Rectal smooth muscle tissue (tissue), 1 donor: ENCODE measurements around the gene CHIT1.

Experiments used
- H3K27ac ChIP-seq: one replicate; pipeline ENCODE4 v1.7.0; 2013; ENCODE audit warnings: low read depth, low read length, inconsistent platforms
- H3K27me3 ChIP-seq: one replicate; pipeline ENCODE4 v1.7.0; 2013; ENCODE audit warnings: low read length; ENCODE audit not compliant: control insufficient read depth, insufficient read depth
- H3K36me3 ChIP-seq: one replicate; pipeline ENCODE4 v1.7.0; 2013; ENCODE audit warnings: low read length; ENCODE audit not compliant: control insufficient read depth, insufficient read depth
- H3K4me1 ChIP-seq: one replicate; pipeline ENCODE4 v1.7.0; 2013; ENCODE audit warnings: low read length; ENCODE audit not compliant: control insufficient read depth, insufficient read depth
- H3K4me3 ChIP-seq: one replicate; pipeline ENCODE4 v1.7.0; 2013; ENCODE audit warnings: low read length
- H3K9ac ChIP-seq: one replicate; pipeline ENCODE4 v1.7.0; 2013; ENCODE audit warnings: low read length

CHIT1 gene

DNA sequence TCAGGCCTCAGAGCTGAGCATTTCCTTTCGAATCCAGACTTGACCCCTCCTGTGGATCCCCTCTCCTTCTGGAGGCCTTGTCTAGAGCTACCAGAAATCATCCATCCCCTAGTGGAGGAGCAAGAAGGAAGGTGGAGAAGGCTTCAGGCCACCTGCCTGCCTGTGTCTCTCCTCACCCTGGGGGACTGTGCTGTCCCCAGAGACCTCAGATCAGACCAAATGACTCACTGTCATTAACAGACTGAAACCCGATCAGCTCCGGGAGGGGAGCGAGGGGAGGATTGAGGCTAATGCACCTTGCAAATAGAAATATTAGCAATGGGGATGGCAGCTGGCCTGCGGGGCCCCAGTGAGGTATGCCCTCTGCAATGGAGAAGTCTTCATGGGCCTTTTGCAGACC, 55.9 kb downstream of the CHIT1 start:
- Histone ChIP-seq H3K27ac (no peak overlapping the region), H3K9ac (no peak overlapping the region), H3K36me3 (no peaks in the 10 kb centered on the region), H3K4me3 (no peak overlapping the region), H3K27me3 (no peaks in the 10 kb centered on the region), H3K4me1 (no peaks in the 10 kb centered on the region)

DNA sequence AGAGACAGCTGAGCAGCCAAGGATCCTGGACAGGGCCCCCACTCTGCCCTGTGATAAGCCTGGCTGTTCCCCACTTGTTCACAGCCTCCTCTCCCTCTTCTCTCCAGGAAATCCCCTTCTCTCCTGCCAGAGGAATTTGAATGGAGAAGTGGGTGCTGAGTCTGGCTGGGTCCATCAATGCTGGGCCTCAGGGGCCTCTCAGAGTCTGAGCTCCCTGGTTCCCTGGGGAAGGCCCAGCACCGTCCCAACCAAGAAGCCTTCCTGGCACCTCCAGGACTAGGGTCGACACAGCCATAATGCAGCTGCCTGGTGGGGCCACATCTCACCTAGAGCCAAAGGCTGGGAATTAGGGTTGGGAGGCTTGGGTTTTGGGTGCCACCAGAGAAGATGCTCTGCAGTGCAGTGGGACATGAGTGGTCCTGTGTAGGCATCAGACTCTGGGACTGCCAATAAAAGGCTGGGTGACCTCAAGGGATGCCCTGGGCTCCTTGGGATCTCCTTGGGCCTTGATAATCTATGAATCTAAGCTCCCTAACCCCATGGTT, 56.4 kb downstream of the CHIT1 start:
- Histone ChIP-seq H3K27me3 (no peaks in the 10 kb centered on the region), H3K4me3 (no peak overlapping the region), H3K36me3 (no peaks in the 10 kb centered on the region), H3K27ac (no peak overlapping the region), H3K9ac (no peak overlapping the region), H3K4me1 (no peaks in the 10 kb centered on the region)

DNA sequence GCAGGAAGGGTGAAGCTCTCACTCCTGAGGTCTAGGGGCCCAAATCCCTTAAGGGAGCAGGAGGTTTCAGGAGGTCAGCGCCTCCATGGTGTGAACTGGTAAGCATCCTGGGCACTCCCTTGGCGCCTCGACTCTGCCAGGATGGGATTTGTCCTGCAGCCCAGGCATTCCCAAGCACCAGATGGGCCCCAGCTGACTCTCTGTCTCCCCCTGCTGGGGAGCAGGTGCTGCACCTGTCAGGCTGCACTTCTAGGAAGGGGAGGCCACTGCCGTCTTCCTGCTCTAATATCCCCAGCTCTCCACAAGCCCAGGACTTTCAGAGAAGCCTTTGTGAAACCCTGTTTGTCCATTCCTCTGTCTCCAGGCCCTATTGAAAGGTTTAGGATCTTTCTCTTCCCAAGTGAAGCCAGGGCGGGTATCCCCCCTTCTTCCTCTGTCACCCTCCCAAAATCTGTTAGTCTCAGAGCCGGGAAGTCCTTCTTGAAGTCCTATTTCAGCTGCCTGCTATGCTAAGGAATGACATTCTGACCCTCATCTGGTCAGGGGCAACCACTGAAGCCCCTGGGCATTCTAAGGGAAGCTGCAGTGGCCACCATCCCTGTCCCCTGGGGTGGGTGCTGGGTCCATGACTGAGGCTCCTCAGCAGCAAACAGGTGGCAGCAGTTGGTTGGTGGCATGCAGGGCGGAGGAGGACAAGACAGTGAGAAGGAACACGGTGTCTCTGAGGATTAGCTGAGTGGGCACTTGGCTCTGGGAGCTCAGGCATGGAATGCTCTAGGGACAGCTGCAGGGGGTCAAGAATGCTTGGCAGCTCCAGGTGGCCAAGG, 57.1 kb downstream of the CHIT1 start:
- Histone ChIP-seq H3K27ac (no peak overlapping the region), H3K27me3 (no peaks in the 10 kb centered on the region), H3K36me3 (no peaks in the 10 kb centered on the region), H3K4me1 (no peaks in the 10 kb centered on the region), H3K9ac (no peak overlapping the region), H3K4me3 (no peak overlapping the region)

DNA sequence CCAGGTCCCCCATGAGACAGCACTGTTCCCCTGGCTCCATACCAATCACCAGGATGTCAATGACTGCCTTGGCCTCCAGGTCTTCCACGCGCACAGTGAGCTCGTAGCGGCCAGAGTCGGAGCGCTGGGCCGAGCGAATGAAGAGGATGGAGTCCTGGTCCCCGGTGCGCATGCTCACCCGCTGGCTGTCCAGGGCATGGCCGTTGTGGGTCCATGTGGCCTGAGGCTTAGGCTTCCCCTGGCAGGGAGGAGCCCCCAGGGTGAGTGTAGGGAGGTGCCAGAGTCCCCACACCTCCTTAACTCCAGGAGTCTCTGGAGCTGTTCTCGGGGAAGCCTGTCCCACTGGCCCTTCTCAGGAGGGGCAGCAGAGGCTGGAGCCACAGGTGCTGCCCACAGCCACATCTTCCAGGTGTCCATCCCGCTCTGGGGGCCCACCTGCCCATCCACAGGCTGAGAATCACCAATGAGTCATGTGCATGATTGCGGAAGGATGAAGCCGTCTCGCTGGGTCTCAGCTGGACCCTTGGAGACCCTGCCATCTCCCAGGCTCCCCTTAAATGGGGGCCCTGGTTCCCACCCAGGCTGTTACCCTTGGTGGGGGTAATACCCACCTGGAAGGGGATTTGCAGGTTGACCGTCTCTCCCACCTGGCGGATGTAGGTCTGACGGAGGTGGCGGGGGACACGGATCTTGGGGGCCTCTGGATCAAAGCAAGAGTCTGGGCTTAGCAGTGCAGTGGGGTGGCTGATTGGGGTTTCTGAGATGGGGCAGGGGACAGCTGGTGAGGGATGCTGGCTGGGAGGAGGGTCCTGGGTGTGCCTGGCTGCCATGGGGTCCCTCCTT, 57.9 kb downstream of the CHIT1 start:
- Histone ChIP-seq H3K36me3 (no peaks in the 10 kb centered on the region), H3K4me1 (no peaks in the 10 kb centered on the region), H3K4me3 (no peak overlapping the region), H3K27ac (no peak overlapping the region), H3K27me3 (no peaks in the 10 kb centered on the region), H3K9ac (peak overlapping the region; percentile 13)

DNA sequence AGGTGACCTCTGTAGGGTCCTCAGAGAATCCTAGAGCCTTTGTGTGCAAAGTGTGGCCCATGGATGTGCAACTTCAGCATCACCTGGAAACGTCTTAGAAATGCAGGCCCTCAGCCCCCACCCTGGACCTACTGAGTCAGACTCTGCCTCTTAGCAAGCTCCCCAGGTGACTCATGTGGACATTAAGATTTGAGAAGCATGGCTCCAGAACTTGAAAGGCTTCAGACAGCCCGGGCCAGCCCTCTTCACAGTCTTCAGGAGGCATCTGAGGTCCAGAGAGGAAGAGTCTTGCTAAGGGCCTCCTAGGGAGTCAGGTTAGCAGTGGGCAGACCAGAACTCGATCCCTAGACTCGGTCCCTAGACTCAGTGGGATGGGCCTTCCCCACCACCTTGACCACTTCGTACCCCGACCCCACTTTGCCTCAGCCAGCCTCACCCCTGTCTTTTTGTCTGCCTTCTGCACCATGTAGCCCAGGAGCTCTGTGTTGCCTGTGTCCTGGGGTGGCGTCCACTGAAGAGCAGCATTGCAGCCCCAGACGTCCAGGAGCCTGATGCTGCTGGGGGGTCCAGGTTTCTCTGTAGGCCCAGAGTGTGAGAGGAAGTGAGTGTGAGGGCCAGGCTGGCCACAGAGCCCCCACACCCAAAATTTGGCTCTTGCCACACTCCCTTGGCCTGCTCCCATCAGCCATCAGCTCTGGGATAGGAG, 58.7 kb downstream of the CHIT1 start:
- Histone ChIP-seq H3K27ac (no peak overlapping the region), H3K4me3 (no peak overlapping the region), H3K36me3 (no peaks in the 10 kb centered on the region), H3K4me1 (no peaks in the 10 kb centered on the region), H3K27me3 (no peaks in the 10 kb centered on the region), H3K9ac (no peak overlapping the region)

DNA sequence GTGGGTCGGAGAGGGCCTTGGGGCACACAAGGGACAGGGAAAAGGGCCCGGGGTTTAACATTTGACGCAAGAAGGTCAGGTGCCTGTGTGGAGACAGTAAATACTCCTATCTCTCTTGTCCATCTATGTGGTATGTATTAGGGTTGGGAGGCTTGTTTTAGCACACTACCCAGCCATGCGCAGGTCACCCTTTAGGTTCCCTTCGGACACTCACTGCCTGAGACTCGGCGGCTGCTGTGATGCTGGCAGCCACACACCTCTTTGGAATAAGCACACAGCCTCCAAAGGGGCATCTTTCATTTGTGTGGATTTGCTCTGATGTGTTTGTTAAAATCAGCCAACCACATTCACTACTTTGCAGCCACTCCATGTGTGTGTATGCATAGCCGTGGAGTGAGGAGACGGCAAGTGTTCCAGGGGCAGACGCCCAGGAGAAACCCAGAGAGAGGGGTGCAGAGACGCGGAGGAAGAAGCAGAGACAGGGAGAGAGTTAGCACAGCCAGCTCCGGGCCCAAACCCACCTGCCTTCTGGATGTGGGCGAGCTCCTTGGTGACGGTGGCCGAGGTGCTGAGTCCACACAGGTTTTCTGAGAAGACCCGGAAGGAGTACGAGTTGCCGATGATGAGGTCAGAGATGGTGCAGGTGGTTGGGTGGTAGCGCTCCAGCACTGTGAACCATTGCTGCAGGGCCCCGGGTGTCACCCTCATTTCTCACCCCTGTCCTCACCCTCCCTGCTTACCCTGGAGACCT, 59.5 kb downstream of the CHIT1 start:
- Histone ChIP-seq H3K4me1 (no peaks in the 10 kb centered on the region), H3K27me3 (no peaks in the 10 kb centered on the region), H3K36me3 (no peaks in the 10 kb centered on the region), H3K9ac (no peak overlapping the region), H3K4me3 (no peak overlapping the region), H3K27ac (no peak overlapping the region)

DNA sequence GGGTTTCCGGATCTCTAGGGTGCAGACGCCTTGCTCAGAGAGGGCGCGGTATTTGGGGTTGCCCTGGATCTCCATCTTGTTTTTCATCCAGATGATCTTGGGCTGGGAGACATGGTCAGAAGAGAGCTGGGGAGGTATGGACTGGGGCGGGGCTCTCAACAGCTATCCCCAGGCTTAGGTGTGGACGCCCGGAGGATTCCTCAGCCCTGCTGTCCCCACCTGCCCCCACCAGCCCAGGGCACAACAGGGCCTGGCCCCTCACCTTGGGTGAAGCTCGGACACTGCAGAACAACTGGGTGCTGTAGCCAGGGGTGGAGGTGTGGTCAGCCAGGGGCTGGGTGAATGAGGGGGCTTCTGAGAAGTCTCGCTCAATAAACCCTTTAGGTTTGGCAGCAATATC, 60.5 kb downstream of the CHIT1 start:
- no peaks in the 10 kb centered on the region for H3K27me3 ChIP-seq
- H3K36me3 ChIP-seq = no peaks in the 10 kb centered on the region
- no peak overlapping the region for H3K4me3 ChIP-seq
- H3K4me1 ChIP-seq = no peaks in the 10 kb centered on the region
- no peak overlapping the region for H3K27ac ChIP-seq
- no peak overlapping the region for H3K9ac ChIP-seq

DNA sequence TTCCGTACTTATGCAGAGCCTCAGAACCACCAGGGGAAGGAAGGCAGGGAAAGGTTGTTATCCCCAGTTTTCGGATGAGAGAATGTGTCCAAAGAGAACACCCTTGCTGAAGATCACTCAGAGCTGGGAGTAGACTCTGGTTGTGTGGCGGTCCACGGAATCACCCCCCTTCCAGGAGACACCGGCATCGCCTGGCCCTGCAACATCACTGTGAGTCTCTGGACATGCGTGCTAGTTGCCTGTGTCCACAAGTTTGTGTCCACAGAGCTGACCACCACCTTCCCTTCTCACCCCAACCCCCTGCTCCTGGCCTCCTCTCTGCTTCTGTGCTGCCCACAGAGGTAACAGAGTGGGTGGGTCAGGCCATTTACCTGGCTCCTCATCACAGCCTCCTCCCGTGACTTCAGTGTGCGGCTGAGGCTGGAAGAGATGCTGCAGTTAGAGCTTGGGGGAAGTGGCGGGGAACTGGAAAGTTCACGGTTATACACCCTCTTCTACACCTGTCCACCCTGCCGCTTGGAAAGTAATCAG, 61.2 kb downstream of the CHIT1 start:
- no peak overlapping the region for H3K27ac ChIP-seq
- no peaks in the 10 kb centered on the region for H3K36me3 ChIP-seq
- no peak overlapping the region for H3K9ac ChIP-seq
- H3K4me3 ChIP-seq = no peak overlapping the region
- no peaks in the 10 kb centered on the region for H3K27me3 ChIP-seq
- H3K4me1 ChIP-seq = no peaks in the 10 kb centered on the region

DNA sequence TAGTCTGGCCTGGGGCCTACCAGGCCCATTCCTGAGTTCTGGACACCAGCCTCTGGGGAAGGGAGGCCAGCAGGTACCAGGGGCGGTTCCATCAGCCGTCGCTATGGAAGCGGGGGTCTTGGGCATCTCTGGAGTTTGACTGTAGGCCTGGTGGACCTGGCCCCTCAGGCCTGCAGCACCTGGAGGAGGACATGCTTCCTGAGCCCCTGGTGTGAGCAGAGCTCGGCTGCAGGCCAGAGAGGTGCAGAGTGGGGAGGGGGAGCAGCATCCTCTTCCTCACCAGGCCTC, 61.6 kb downstream of the CHIT1 start:
- Histone ChIP-seq H3K4me1 (no peaks in the 10 kb centered on the region), H3K9ac (no peak overlapping the region), H3K27ac (no peak overlapping the region), H3K27me3 (no peaks in the 10 kb centered on the region), H3K4me3 (no peak overlapping the region), H3K36me3 (no peaks in the 10 kb centered on the region)

DNA sequence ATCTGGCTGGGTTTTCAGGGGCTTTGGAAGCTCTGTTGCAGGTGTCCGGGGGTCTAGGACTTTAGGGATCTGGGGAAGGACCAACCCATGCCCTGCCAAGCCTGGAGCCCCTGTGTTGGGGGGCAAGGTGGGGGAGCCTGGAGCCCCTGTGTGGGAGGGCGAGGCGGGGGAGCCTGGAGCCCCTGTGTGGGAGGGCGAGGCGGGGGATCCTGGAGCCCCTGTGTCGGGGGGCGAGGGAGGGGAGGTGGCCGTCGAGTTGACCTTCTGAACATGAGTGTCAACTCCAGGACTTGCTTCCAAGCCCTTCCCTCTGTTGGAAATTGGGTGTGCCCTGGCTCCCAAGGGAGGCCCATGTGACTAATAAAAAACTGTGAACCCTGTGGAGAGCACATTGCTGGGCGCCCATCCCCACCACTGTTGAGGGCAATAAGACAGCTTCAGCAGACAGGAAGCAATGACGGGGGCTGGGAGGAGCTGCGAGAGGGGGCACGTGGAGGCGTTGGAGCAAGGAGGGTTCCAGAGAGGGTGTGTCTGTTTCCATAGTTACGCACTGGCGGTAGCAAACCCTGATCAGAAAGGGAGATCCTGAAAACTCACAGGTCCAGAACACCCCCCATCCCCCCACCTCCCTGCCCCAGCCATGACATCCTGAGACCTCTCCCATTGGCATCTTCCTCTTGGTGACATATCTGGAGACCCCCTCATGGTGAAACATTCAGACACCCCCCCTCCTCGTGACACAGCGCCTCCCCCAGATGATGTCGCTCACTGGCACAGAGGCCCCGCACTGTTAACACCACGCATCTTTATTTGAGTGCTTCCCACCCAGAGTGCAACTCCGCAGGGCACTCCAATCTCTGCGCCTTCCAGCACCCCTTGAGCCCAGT, 62.2 kb downstream of the CHIT1 start:
- no peaks in the 10 kb centered on the region for H3K36me3 ChIP-seq
- no peak overlapping the region for H3K27ac ChIP-seq
- H3K9ac ChIP-seq = no peak overlapping the region
- H3K4me1 ChIP-seq = no peaks in the 10 kb centered on the region
- H3K4me3 ChIP-seq = no peak overlapping the region
- no peaks in the 10 kb centered on the region for H3K27me3 ChIP-seq
